Stimulated activated CD8-positive, alpha-beta memory T cell treated with anti-CD3 and anti-CD28 coated beads, Interleukin-12 subunit alpha, Interleukin-12 subunit beta, amount 100 ng/mL, for 24 hours (primary cell): ENCODE data around the gene PNCK.
"Not testable (repeated sequence)": the region's sequence is repeated elsewhere in the genome, so short reads cannot be mapped to it uniquely, and the experiment has no call there.

Experiments used
- DNase-seq: peaks from one replicate; pipeline ENCODE4 v3.0.0-alpha.2; 2020; ENCODE audit errors: extremely low read depth

PNCK gene

GRCh38 chrX:153673428-153674218, at the start of gene PNCK:
Gene PNCK (minus strand): TSS chrX:153673813. CDS start chrX:153673076, 737 bp downstream.
- DNase-seq, result no peak

GRCh38 chrX:153722704-153723350, 49.2 kb upstream of the PNCK start:
- DNase-seq, result no peak

GRCh38 chrX:153719701-153720100, 46.1 kb upstream of the PNCK start:
- DNase-seq, result no peak

- no peak for DNase-seq
These were observed 45.6 kb upstream of the PNCK start for GRCh38 chrX:153719238-153719637.

- no peak for DNase-seq
These were observed 43.8 kb upstream of the PNCK start for GRCh38 chrX:153717445-153717844.

GRCh38 chrX:153714256-153714655, 40.6 kb upstream of the PNCK start:
- DNase-seq, result no peak

GRCh38 chrX:153709726-153710674, 36.4 kb upstream of the PNCK start:
- DNase-seq, result no peak

GRCh38 chrX:153708415-153708814, 34.8 kb upstream of the PNCK start:
- DNase-seq, result no peak

GRCh38 chrX:153707406-153707805, 33.8 kb upstream of the PNCK start:
- DNase-seq, result no peak

- no peak for DNase-seq
These were observed 33.2 kb upstream of the PNCK start for GRCh38 chrX:153706799-153707198.

GRCh38 chrX:153705403-153706060, 31.9 kb upstream of the PNCK start:
- DNase-seq, result not testable (repeated sequence)

GRCh38 chrX:153704631-153705402, 31.2 kb upstream of the PNCK start:
- DNase-seq, result not testable (repeated sequence)

GRCh38 chrX:153704021-153704526, 30.5 kb upstream of the PNCK start:
- no peak for DNase-seq

GRCh38 chrX:153703036-153703370, 29.4 kb upstream of the PNCK start:
- no peak for DNase-seq

- DNase-seq, result no peak
These were observed 28.9 kb upstream of the PNCK start for GRCh38 chrX:153702336-153703035.

- DNase-seq, result no peak
These were observed 28.1 kb upstream of the PNCK start for GRCh38 chrX:153701706-153702105.

GRCh38 chrX:153700967-153701366, 27.4 kb upstream of the PNCK start:
- DNase-seq, result no peak

GRCh38 chrX:153700376-153700945, 26.8 kb upstream of the PNCK start:
- DNase-seq, result no peak

- not testable (repeated sequence) for DNase-seq
These were observed 26.3 kb upstream of the PNCK start for GRCh38 chrX:153699784-153700371.
